ENCODE results near the gene CCDC186.

Gene CCDC186

DNA sequence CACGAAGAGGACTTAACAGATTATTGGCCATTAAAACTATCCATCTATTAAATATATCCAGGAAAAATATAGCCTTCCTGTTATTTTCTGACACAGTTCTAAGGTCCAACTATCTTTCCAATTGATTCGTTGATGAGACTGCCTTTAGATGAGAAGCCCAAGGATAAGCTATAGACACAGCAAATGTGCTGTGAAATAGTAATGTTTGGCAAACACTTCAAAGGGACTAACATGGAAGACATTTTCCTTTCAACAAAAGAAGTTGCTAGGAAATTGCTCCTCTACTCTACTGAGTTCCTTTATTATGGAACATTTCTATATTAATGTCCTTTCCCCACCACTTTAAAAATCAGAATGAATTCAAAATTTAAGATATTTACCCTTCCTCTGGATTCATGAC, 38.5 kb downstream of the CCDC186 start:
- H3K9ac ChIP-seq (ENCODE audit: low read length), result no peak overlapping the region
- H3K4me2 ChIP-seq (ENCODE audit: low read length), result no peak overlapping the region
- peaks cover 8% of the 10 kb centered on the region for H3K4me1 ChIP-seq (ENCODE audit: low read length)
- H3K36me3 ChIP-seq (replicated peaks; ENCODE audit: low read depth, low read length), result no peaks in the 10 kb centered on the region
- no peak overlapping the region for H2AFZ ChIP-seq (ENCODE audit: low read depth, low read length)
- TF ChIP-seq, protein P1, sequence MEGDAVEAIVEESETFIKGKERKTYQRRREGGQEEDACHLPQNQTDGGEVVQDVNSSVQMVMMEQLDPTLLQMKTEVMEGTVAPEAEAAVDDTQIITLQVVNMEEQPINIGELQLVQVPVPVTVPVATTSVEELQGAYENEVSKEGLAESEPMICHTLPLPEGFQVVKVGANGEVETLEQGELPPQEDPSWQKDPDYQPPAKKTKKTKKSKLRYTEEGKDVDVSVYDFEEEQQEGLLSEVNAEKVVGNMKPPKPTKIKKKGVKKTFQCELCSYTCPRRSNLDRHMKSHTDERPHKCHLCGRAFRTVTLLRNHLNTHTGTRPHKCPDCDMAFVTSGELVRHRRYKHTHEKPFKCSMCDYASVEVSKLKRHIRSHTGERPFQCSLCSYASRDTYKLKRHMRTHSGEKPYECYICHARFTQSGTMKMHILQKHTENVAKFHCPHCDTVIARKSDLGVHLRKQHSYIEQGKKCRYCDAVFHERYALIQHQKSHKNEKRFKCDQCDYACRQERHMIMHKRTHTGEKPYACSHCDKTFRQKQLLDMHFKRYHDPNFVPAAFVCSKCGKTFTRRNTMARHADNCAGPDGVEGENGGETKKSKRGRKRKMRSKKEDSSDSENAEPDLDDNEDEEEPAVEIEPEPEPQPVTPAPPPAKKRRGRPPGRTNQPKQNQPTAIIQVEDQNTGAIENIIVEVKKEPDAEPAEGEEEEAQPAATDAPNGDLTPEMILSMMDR (IDR thresholded peaks at IDR 0.05; ENCODE audit: low read depth, low read length), result no peak
- TF ChIP-seq EZH2phosphoT487 (IDR thresholded peaks at IDR 0.05; ENCODE audit: low read depth), result no peak
- no peaks in the 10 kb centered on the region for H4K20me1 ChIP-seq (ENCODE audit: insufficient read depth, low read length)
- no peak overlapping the region for H3K27ac ChIP-seq (ENCODE audit: low read length)
- H3K79me2 ChIP-seq (ENCODE audit: low read length), result no peaks in the 10 kb centered on the region
- H3K27me3 ChIP-seq (ENCODE audit: low read depth, low read length), result no peaks in the 10 kb centered on the region
- H3K9me3 ChIP-seq (ENCODE audit: insufficient read depth, low read length), result no peaks in the 10 kb centered on the region
- no peak overlapping the region for H3K4me3 ChIP-seq (ENCODE audit: low read length)

DNA sequence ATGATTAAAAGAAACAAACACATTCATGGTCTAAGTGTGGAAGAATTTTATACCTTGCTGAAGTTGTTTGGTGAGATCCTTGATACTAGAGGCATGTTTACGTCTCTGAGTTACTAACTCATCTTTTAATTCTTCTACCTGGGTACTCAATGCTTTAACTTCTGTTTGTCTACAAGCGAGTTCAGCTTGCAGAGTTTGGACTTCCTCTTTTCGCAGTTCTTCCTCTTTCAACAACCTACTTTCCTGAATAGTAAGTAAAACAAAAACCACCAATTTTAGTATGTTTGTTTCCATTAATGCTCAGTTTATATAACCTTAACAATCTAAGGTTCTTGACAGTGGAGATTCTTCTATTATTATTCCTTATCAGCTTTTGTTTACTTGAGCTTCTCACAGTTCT, 42.9 kb downstream of the CCDC186 start:
- no peak overlapping the region for H2AFZ ChIP-seq (ENCODE audit: low read depth, low read length)
- no peak overlapping the region for H3K27ac ChIP-seq (ENCODE audit: low read length)
- peaks cover 8% of the 10 kb centered on the region for H3K4me1 ChIP-seq (ENCODE audit: low read length)

DNA sequence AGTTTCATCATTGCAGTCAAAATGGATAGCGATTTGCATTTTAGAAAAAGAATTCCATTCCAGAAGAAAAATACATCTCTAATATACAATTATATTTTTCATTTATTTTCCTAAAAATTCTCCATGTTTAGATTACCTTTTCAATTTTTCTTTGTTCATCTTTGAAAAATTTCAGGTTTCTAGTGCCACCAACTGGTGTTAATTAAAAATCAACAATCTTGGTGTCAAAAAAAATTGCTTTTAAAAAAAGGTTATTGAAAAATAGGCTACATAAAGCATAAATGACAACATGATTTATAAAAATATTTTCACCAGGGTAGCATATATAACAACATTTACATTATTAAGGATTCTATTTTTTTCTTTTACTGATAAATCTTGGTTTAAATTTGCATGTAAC, 53.0 kb downstream of the CCDC186 start:
- no peaks in the 10 kb centered on the region for H3K9me3 ChIP-seq (ENCODE audit: insufficient read depth, low read length)
- no peak overlapping the region for H3K27ac ChIP-seq (ENCODE audit: low read length)
- no peaks in the 10 kb centered on the region for H3K79me2 ChIP-seq (ENCODE audit: low read length)
- H3K4me2 ChIP-seq (ENCODE audit: low read length), result no peak overlapping the region
- H3K27me3 ChIP-seq (ENCODE audit: low read depth, low read length), result no peaks in the 10 kb centered on the region
- TF ChIP-seq EZH2phosphoT487 (IDR thresholded peaks at IDR 0.05; ENCODE audit: low read depth), result no peak
- TF ChIP-seq, protein P1 (IDR thresholded peaks at IDR 0.05; ENCODE audit: low read depth, low read length), result no peak
- H2AFZ ChIP-seq (ENCODE audit: low read depth, low read length), result no peak overlapping the region
- no peaks in the 10 kb centered on the region for H3K36me3 ChIP-seq (replicated peaks; ENCODE audit: low read depth, low read length)
- no peaks in the 10 kb centered on the region for H4K20me1 ChIP-seq (ENCODE audit: insufficient read depth, low read length)
- no peak overlapping the region for H3K4me3 ChIP-seq (ENCODE audit: low read length)
- H3K9ac ChIP-seq (ENCODE audit: low read length), result no peak overlapping the region
- H3K4me1 ChIP-seq (ENCODE audit: low read length), result no peaks in the 10 kb centered on the region

More for the DNA sequence above, 42.9 kb downstream of the CCDC186 start:
- Histone ChIP-seq H3K4me2 (ENCODE audit: low read length) (peak overlapping the region; percentile 36), H3K36me3 (replicated peaks; ENCODE audit: low read depth, low read length) (peaks cover 5% of the 10 kb centered on the region), H3K9ac (ENCODE audit: low read length) (no peak overlapping the region), H3K9me3 (ENCODE audit: insufficient read depth, low read length) (no peaks in the 10 kb centered on the region), H4K20me1 (ENCODE audit: insufficient read depth, low read length) (no peaks in the 10 kb centered on the region), H3K79me2 (ENCODE audit: low read length) (no peaks in the 10 kb centered on the region), H3K27me3 (ENCODE audit: low read depth, low read length) (no peaks in the 10 kb centered on the region), H3K4me3 (ENCODE audit: low read length) (no peak overlapping the region)
- TF ChIP-seq, protein P1 (IDR thresholded peaks at IDR 0.05; ENCODE audit: low read depth, low read length), result no peak
- TF ChIP-seq EZH2phosphoT487 (IDR thresholded peaks at IDR 0.05; ENCODE audit: low read depth), result no peak

DNA sequence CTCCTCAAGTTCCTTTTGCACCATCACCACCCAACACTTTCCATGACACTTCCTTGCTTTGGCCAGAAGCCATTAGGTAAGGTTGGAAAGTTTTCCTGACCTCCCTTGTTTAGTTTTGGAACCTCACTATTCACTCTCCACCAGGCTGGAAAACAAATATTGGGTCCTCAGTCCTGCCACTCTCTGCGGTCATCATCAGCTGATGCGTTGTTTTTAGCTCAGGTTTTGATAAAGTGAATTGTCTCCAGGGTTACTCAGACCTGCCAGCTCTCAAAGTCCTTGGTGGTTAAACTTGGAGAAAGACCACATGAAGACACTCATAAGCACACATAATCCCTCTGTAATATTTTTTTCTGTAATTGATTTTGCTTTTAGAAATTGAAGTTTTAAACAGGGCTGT, 55.5 kb downstream of the CCDC186 start:
- no peak for TF ChIP-seq EZH2phosphoT487 (IDR thresholded peaks at IDR 0.05; ENCODE audit: low read depth)
- TF ChIP-seq, protein P1 (IDR thresholded peaks at IDR 0.05; ENCODE audit: low read depth, low read length), result no peak

More for the DNA sequence above, 55.5 kb downstream of the CCDC186 start:
- Histone ChIP-seq H3K4me3 (ENCODE audit: low read length) (no peak overlapping the region), H4K20me1 (ENCODE audit: insufficient read depth, low read length) (no peaks in the 10 kb centered on the region), H2AFZ (ENCODE audit: low read depth, low read length) (no peak overlapping the region), H3K4me2 (ENCODE audit: low read length) (no peak overlapping the region), H3K9me3 (ENCODE audit: insufficient read depth, low read length) (no peaks in the 10 kb centered on the region), H3K9ac (ENCODE audit: low read length) (no peak overlapping the region), H3K79me2 (ENCODE audit: low read length) (no peaks in the 10 kb centered on the region), H3K4me1 (ENCODE audit: low read length) (no peaks in the 10 kb centered on the region), H3K27ac (ENCODE audit: low read length) (no peak overlapping the region), H3K27me3 (ENCODE audit: low read depth, low read length) (0 out of 2 replicates have a peak, but pooled peaks cover 8% of the 10 kb centered on the region), H3K36me3 (replicated peaks; ENCODE audit: low read depth, low read length) (no peaks in the 10 kb centered on the region)
